ENCODE results near the gene OR6K3.

The OR6K3 gene

DNA sequence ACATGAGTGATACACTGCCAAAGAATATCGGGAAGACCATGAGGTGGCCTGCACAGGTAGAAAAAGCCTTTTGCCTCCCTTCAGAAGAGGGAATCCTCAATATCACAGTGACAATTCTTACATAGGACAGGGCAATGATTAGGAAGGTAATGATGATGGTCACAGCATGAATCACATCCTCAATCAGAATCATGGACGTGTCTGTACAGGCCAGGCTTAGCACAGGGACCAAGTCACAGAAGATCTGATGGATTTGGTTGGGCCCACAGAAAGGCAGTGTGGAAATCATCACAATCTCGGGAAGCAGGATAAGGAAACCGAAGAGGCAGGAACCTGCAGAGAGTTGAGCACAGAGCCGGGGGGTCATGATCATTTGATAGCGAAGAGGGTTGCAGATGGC, 3.2 kb downstream of the OR6K3 start:
- Histone ChIP-seq H3K27me3 (no peaks in the 10 kb centered on the region), H3K4me3 (ENCODE audit: low read depth in 1 of 2, low read length in 1 of 2) (no peak overlapping the region), H3K9me3 (no peaks in the 10 kb centered on the region), H3K4me1 (ENCODE audit: control insufficient read depth in 1 of 2, insufficient read depth in 1 of 2, low read depth in 1 of 2, low read length in 1 of 2) (no peaks in the 10 kb centered on the region), H3K27ac (no peak overlapping the region), H3K36me3 (no peaks in the 10 kb centered on the region)
- TF ChIP-seq, protein P1, sequence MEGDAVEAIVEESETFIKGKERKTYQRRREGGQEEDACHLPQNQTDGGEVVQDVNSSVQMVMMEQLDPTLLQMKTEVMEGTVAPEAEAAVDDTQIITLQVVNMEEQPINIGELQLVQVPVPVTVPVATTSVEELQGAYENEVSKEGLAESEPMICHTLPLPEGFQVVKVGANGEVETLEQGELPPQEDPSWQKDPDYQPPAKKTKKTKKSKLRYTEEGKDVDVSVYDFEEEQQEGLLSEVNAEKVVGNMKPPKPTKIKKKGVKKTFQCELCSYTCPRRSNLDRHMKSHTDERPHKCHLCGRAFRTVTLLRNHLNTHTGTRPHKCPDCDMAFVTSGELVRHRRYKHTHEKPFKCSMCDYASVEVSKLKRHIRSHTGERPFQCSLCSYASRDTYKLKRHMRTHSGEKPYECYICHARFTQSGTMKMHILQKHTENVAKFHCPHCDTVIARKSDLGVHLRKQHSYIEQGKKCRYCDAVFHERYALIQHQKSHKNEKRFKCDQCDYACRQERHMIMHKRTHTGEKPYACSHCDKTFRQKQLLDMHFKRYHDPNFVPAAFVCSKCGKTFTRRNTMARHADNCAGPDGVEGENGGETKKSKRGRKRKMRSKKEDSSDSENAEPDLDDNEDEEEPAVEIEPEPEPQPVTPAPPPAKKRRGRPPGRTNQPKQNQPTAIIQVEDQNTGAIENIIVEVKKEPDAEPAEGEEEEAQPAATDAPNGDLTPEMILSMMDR (IDR thresholded peaks at IDR 0.05): no peak

DNA sequence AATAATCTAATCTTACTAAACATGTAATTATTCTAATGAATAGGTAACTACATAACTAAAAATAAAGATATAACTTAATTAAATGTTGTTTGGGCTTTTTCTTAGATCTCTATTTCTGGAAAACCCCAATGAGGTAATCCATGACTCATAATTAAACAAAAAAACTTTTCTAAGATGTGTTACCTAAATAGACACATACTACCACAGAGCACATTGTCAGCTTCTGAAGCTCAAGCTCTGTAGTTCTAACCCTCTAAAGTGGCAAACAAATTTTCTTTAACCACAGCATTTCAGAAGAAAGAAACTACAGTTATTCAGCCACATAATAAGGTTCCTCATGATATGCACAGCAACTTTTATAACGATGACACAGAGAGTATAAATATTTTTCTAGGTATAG, 4.2 kb downstream of the OR6K3 start:
- TF ChIP-seq, protein P1 (IDR thresholded peaks at IDR 0.05): no peak
- Histone ChIP-seq H3K27me3 (no peaks in the 10 kb centered on the region), H3K27ac (no peak overlapping the region), H3K4me3 (ENCODE audit: low read depth in 1 of 2, low read length in 1 of 2) (no peak overlapping the region), H3K4me1 (ENCODE audit: control insufficient read depth in 1 of 2, insufficient read depth in 1 of 2, low read depth in 1 of 2, low read length in 1 of 2) (no peaks in the 10 kb centered on the region), H3K9me3 (no peaks in the 10 kb centered on the region), H3K36me3 (no peaks in the 10 kb centered on the region)

- Histone ChIP-seq H3K27me3 (no peaks in the 10 kb centered on the region), H3K4me1 (ENCODE audit: control insufficient read depth in 1 of 2, insufficient read depth in 1 of 2, low read depth in 1 of 2, low read length in 1 of 2) (no peaks in the 10 kb centered on the region), H3K4me3 (ENCODE audit: low read depth in 1 of 2, low read length in 1 of 2) (no peak overlapping the region), H3K27ac (no peak overlapping the region), H3K36me3 (no peaks in the 10 kb centered on the region), H3K9me3 (no peaks in the 10 kb centered on the region)
- TF ChIP-seq, protein P1 (IDR thresholded peaks at IDR 0.05): no peak
These were observed 5.8 kb downstream of the OR6K3 start for GRCh38 chr1:158714754-158715153.

- Histone ChIP-seq H3K4me1 (ENCODE audit: control insufficient read depth in 1 of 2, insufficient read depth in 1 of 2, low read depth in 1 of 2, low read length in 1 of 2) (no peaks in the 10 kb centered on the region), H3K27me3 (no peaks in the 10 kb centered on the region), H3K9me3 (no peaks in the 10 kb centered on the region), H3K4me3 (ENCODE audit: low read depth in 1 of 2, low read length in 1 of 2) (no peak overlapping the region), H3K27ac (no peak overlapping the region), H3K36me3 (no peaks in the 10 kb centered on the region)
- TF ChIP-seq, protein P1 (IDR thresholded peaks at IDR 0.05): no peak
These were observed 9.4 kb downstream of the OR6K3 start for GRCh38 chr1:158711098-158711497.

DNA sequence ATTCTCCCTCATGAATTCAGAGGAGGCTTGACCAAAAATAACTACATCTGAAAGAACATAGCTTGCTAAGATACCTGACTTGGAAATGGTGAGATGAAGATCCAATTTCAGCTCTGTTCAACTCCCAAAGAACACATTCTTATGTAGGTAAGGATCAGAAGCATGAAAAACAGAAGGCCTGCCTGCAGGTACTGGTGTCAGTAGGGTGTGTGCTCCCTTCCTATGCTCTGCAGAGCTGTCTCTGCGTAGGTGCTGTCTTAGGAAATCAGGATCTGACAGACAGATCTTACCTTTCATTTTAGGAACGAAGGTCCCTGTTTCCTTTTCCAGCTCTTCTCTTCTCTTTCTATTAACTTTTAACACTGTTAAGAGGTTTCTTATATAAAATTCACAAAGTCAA, 14.4 kb downstream of the OR6K3 start:
- Histone ChIP-seq H3K27ac (no peak overlapping the region), H3K9me3 (no peaks in the 10 kb centered on the region), H3K4me3 (ENCODE audit: low read depth in 1 of 2, low read length in 1 of 2) (no peak overlapping the region), H3K4me1 (ENCODE audit: control insufficient read depth in 1 of 2, insufficient read depth in 1 of 2, low read depth in 1 of 2, low read length in 1 of 2) (no peaks in the 10 kb centered on the region), H3K27me3 (no peaks in the 10 kb centered on the region), H3K36me3 (no peaks in the 10 kb centered on the region)
- TF ChIP-seq, protein P1 (IDR thresholded peaks at IDR 0.05): no peak

- TF ChIP-seq, protein P1 (IDR thresholded peaks at IDR 0.05): no peak
- H3K4me3 ChIP-seq (ENCODE audit: low read depth in 1 of 2, low read length in 1 of 2): no peak within 1 kb of the TSS
- no peaks in the 10 kb centered on the region for H3K27me3 ChIP-seq
- H3K27ac ChIP-seq: no peak within 1 kb of the TSS
- H3K36me3 ChIP-seq: no peaks in the 10 kb centered on the region
- H3K4me1 ChIP-seq (ENCODE audit: control insufficient read depth in 1 of 2, insufficient read depth in 1 of 2, low read depth in 1 of 2, low read length in 1 of 2): no peaks in the 10 kb centered on the region
- no peaks in the 10 kb centered on the region for H3K9me3 ChIP-seq
These were observed 20.0 kb downstream of the OR6K3 start, which contains the start of gene OR6K2 for GRCh38 chr1:158700552-158700951. Gene OR6K2, minus strand, starts transcription at chr1:158700652. Its CDS starts 0 bp downstream, at chr1:158700652.
